Parathyroid adenoma (tissue), 2 donors: ENCODE data around the gene SMYD5.
"Not testable (repeated sequence)": the region's sequence is repeated elsewhere in the genome, so short reads cannot be mapped to it uniquely, and the experiment has no call there.

Experiments
- H2AFZ ChIP-seq: fragments of 300-600 bp; sonication (generic); one replicate; pipeline ENCODE4 v1.7.0; 2017; ENCODE audit warnings: antibody characterized with exemption, mild to moderate bottlenecking
- H3K27ac ChIP-seq: fragments of 300-600 bp; sonication (generic); one replicate; pipeline ENCODE4 v1.7.0; 2017
- H3K27me3 ChIP-seq: fragments of 300-600 bp; sonication (generic); one replicate; pipeline ENCODE4 v1.7.0; 2017; ENCODE audit warnings: low read length; ENCODE audit not compliant: control insufficient read depth, insufficient read depth
- H3K36me3 ChIP-seq: fragments of 300-600 bp; sonication (generic); one replicate; pipeline ENCODE4 v1.7.0; 2017; ENCODE audit warnings: low read length; ENCODE audit not compliant: control insufficient read depth, insufficient read depth
- H3K4me1 ChIP-seq: fragments of 300-600 bp; sonication (generic); one replicate; pipeline ENCODE4 v1.7.0; 2017; ENCODE audit warnings: control low read depth
- H3K4me2 ChIP-seq: fragments of 300-600 bp; sonication (generic); one replicate; pipeline ENCODE4 v1.7.0; 2017; ENCODE audit warnings: low read length
- H3K4me3 ChIP-seq: fragments of 300-600 bp; sonication (generic); one replicate; pipeline ENCODE4 v1.7.0; 2017; ENCODE audit warnings: low read depth, low read length
- H3K79me2 ChIP-seq: fragments of 300-600 bp; sonication (generic); one replicate; pipeline ENCODE4 v1.7.0; 2017; ENCODE audit warnings: control low read depth
- H3K9ac ChIP-seq: fragments of 300-600 bp; sonication (generic); one replicate; pipeline ENCODE4 v1.7.0; 2017; ENCODE audit warnings: mild to moderate bottlenecking
- H3K9me3 ChIP-seq: fragments of 300-600 bp; sonication (generic); one replicate; pipeline ENCODE4 v1.7.0; 2017; ENCODE audit warnings: low read length; ENCODE audit not compliant: control insufficient read depth
- TF ChIP-seq, protein P1 (sequence below): fragments of 300-600 bp; sonication (generic); IDR thresholded peaks from one replicate; pipeline ENCODE4 v1.7.0; 2017; ENCODE audit warnings: antibody characterized with exemption, mild to moderate bottlenecking
- donor health status: primary hyperparathyroidism.

SMYD5 gene

DNA sequence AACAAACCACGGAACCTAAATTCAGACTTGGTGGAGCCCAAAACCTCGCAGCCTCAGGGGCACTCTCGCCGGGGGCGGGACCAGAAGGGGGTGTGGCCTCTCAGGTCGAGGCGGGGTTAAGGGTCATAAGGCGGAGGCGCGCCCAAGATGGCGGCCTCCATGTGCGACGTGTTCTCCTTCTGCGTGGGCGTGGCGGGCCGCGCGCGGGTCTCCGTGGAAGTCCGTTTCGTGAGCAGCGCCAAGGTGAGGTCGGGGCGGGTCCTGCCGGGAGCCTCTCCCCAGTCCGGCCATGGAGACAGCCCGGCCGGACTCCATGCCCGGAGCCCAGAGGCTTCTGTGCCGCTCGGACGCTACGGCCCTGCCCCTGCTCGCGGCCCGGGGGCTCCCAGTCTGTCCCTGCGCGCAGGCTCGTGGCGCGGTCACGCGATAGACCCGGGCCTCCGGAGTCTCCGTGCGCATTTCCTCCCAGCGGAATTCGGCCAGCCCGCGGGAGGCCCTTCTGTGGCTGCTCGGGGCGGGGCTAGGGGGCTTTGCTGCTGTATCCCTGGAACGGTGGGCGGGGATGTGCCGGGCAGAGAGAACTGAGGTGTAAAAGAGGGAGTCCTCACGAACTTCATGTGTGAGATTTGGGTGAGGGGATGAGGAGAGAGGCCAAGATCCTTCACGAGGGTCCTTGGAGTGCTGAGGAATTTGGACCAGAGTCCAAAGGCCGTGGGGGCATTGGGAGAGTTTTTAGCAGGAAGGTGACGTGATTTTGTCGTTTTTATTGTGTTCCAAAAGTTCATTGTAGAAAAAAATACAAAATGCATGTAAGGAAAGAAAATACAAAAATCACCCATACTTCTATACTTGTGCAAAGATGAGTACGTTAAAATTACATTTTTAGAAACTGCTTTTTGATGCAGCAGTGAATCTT, at the start of gene SMYD5:
TSS of gene SMYD5 (plus strand) at position 126 of the 916 bp plus-strand sequence. CDS start at position 148, 22 bp downstream.
- Histone ChIP-seq H3K36me3 (no peaks in the 10 kb centered on the region), H3K9me3 (no peaks in the 10 kb centered on the region), H3K4me1 (peaks cover 4% of the 10 kb centered on the region), H3K79me2 (peaks cover 2% of the 10 kb centered on the region), H3K4me2 (peak within 1 kb of the TSS; percentile 83), H3K27me3 (no peaks in the 10 kb centered on the region), H3K9ac (peak within 1 kb of the TSS; percentile 46), H2AFZ (peak within 1 kb of the TSS; percentile 90), H3K27ac (peak within 1 kb of the TSS; percentile 60), H3K4me3 (peak within 1 kb of the TSS; percentile 87)
- TF ChIP-seq, protein P1, sequence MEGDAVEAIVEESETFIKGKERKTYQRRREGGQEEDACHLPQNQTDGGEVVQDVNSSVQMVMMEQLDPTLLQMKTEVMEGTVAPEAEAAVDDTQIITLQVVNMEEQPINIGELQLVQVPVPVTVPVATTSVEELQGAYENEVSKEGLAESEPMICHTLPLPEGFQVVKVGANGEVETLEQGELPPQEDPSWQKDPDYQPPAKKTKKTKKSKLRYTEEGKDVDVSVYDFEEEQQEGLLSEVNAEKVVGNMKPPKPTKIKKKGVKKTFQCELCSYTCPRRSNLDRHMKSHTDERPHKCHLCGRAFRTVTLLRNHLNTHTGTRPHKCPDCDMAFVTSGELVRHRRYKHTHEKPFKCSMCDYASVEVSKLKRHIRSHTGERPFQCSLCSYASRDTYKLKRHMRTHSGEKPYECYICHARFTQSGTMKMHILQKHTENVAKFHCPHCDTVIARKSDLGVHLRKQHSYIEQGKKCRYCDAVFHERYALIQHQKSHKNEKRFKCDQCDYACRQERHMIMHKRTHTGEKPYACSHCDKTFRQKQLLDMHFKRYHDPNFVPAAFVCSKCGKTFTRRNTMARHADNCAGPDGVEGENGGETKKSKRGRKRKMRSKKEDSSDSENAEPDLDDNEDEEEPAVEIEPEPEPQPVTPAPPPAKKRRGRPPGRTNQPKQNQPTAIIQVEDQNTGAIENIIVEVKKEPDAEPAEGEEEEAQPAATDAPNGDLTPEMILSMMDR: no peak

DNA sequence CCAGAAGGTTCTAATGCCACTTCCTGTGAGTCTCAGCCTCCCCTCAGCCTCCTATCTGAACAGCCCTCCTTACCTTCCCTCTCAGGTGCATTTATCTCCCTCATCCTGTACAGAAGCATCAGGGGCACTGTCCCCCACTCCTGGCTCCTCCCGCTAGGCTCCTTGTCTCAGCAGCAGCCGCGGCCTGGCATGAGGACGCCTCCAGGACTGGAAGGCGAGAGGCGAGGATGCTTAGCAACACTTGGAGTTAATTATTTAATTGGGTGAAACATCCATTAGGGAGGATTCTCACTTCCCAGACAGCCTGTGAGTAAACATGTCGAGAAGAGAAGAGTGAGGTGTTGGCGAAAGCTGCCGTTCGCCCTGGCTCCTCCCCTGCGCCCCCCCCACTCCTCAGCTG, 48.1 kb upstream of the SMYD5 start:
- not testable (repeated sequence) for H3K36me3 ChIP-seq, H3K4me3 ChIP-seq, H3K79me2 ChIP-seq, H3K4me1 ChIP-seq, H3K9me3 ChIP-seq, H3K27ac ChIP-seq, H3K27me3 ChIP-seq, H2AFZ ChIP-seq, H3K9ac ChIP-seq, H3K4me2 ChIP-seq

DNA sequence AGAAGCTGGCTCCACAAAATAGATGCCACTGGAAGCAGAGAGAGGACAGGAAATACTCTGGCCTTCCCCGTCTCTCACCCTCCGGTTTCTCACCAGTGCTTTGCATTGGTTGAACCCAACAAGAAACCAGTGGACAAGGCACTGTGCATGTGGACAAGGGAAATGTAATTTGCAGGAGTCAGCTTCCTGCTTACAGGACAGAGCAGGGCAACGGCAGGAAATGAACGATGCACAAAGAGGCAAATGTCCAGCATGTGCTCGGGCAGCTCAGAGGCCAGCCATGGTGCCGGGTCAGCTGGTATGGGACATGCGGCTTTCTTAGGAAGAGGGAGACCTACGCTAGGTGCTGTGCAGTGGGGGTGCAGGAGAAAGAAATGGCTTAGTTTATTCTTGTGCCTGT, 47.2 kb upstream of the SMYD5 start:
- not testable (repeated sequence) for H3K4me3 ChIP-seq, H3K4me2 ChIP-seq, H3K27ac ChIP-seq, H3K9me3 ChIP-seq, H3K36me3 ChIP-seq, H2AFZ ChIP-seq, H3K9ac ChIP-seq, H3K4me1 ChIP-seq, H3K79me2 ChIP-seq, H3K27me3 ChIP-seq

DNA sequence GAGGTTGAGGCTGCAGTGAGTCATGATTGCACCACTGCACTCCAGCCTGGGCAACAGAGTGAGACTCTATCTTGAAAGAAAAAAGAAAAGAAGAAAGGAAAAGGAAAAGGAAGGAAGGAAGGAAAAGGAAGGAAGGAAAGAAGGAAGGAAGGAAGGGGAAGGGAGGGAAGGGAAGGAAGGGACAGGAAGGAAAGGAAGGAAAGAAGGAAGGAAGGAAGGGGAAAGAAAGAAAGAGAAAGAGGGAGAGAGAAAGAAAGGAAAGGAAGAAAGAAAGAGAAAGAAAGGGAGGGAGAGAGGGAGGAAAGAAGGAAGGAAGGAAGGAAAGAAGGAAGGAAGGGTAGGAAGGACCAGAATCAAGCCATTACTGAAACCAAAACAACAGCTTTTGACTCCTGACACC, 45.7 kb upstream of the SMYD5 start:
- H3K36me3 ChIP-seq, H2AFZ ChIP-seq, H3K4me1 ChIP-seq, H3K4me3 ChIP-seq, H3K79me2 ChIP-seq, H3K9ac ChIP-seq, H3K9me3 ChIP-seq, H3K27me3 ChIP-seq, H3K27ac ChIP-seq, H3K4me2 ChIP-seq: not testable (repeated sequence)

DNA sequence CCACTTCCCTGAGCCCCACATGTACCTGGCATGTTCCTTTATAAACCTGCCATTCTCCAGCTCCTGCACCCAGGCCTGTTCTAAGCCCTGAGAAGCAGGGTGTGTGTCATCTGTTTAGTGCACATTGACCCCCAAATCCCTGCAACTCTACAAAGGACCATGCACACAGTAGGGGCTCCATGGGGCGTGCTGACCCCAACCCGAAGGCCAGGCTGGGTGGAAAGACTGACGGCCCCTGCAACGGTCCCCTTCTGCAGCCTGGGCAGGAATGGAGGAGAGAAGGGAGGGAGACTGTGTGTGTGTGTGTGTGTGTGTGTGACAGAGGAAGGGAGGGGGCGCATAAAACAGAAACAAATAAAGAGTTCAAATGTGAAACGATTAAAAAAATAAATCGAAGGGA, 43.7 kb upstream of the SMYD5 start:
- not testable (repeated sequence) for H3K4me1 ChIP-seq, H3K79me2 ChIP-seq, H3K27me3 ChIP-seq, H3K4me2 ChIP-seq, H3K27ac ChIP-seq, H3K9ac ChIP-seq, H3K9me3 ChIP-seq, H3K36me3 ChIP-seq, H3K4me3 ChIP-seq, H2AFZ ChIP-seq

DNA sequence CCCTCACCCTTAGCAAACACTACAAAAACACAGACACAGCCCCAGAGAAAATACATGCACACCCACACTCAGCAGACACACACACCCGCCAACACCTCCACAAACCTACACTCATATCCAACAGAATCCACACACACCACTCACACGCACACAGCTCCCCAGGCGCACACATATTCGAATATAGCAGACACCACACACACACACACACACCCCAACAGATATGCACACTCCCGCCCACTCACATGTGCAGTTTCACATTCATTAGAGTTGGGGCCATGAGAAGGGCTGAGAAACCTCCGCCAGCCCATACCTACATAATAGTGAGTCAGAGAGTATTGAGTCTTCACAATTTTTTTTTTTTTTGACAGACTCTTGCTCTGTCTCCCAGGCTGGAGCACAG, 41.1 kb upstream of the SMYD5 start:
- H3K4me2 ChIP-seq: no peak overlapping the region
- peaks cover 14% of the 10 kb centered on the region for H3K4me1 ChIP-seq
- no peaks in the 10 kb centered on the region for H3K79me2 ChIP-seq
- H3K27me3 ChIP-seq: no peaks in the 10 kb centered on the region
- no peak overlapping the region for H3K27ac ChIP-seq
- no peaks in the 10 kb centered on the region for H3K36me3 ChIP-seq
- no peak overlapping the region for H3K9ac ChIP-seq
- no peak overlapping the region for H2AFZ ChIP-seq
- H3K9me3 ChIP-seq: no peaks in the 10 kb centered on the region
- H3K4me3 ChIP-seq: no peak overlapping the region
- TF ChIP-seq, protein P1: no peak
